Chondrocyte (in vitro differentiated cells): Measurements from ENCODE around the gene TMEM120B. TPM values are rescaled to one million over a fixed set of nuclear protein-coding genes. Genes with fewer than 3 reads are reported as not detected.
"Not testable (repeated sequence)": the region's sequence is repeated elsewhere in the genome, so short reads cannot be mapped to it uniquely, and the experiment has no call there.

Experiments used
- DNase-seq: peaks from one replicate; pipeline ENCODE4 v3.0.0; 2021; ENCODE audit warnings: mixed read lengths, low spot score
- H3K27ac Mint-ChIP-seq: one replicate; pipeline ENCODE4 v1.8.0; 2021; ENCODE audit warnings: mild to moderate bottlenecking, moderate library complexity, mixed read lengths; ENCODE audit not compliant: unreplicated experiment
- H3K27me3 Mint-ChIP-seq: 2 replicates; pipeline ENCODE4 v1.8.0; 2021; ENCODE audit warnings: low read depth, mixed read lengths
- H3K36me3 Mint-ChIP-seq: 2 replicates; pipeline ENCODE4 v1.8.0; 2021; ENCODE audit warnings: low read depth, mixed read lengths
- H3K4me1 Mint-ChIP-seq: 2 replicates; pipeline ENCODE4 v1.8.0; 2021; ENCODE audit warnings: low read depth, mild to moderate bottlenecking, mixed read lengths
- H3K4me3 Mint-ChIP-seq: one replicate; pipeline ENCODE4 v1.8.0; 2021; ENCODE audit warnings: mild to moderate bottlenecking, moderate library complexity, mixed read lengths; ENCODE audit not compliant: unreplicated experiment
- H3K9me3 Mint-ChIP-seq: 2 replicates; pipeline ENCODE4 v1.8.0; 2021; ENCODE audit warnings: low read depth, mixed read lengths
- CTCF ChIP-seq: fragments of 200-600 bp; sonication (generic); IDR thresholded peaks from 2 replicates; pipeline ENCODE4 v1.5.0; 2021; ENCODE audit warnings: antibody characterized with exemption, mild to moderate bottlenecking, moderate library complexity
- long read RNA-seq: library from polyadenylated mRNA; stranded (forward); transcript quantifications from one replicate; pipeline ENCODE4 v2.0.0, GENCODE V29; 2021
- total RNA-seq: library from RNA; stranded (reverse); gene quantifications from 3 replicates; pipeline ENCODE4 v1.2.1, GENCODE V29; 2021

TMEM120B gene
- total RNA-seq: 15.3 to 16.6 TPM (median 15.6 TPM) in 3 replicates
- long read RNA-seq, full-length matches to known transcripts: 13 of 26 reads
- long read RNA-seq, partial matches to known transcripts: 2 of 26 reads
- long read RNA-seq, other reads (novel, unspliced or antisense): 11 of 26 reads

GRCh38 chr12:121712461-121713256 is at the start of gene TMEM120B:
TMEM120B (plus strand) TSS chr12:121712752; CDS start chr12:121712896, 144 bp downstream.
- H3K4me3 Mint-ChIP-seq: peak within 1 kb of the TSS; percentile 97
- no peaks in the 10 kb centered on the region for H3K27me3 Mint-ChIP-seq
- no peak for DNase-seq

GRCh38 chr12:121663610-121663929 is 49.0 kb upstream of the TMEM120B start:
- Mint-ChIP-seq H3K4me3 (no peak overlapping the region), H3K27ac (no peak overlapping the region), H3K4me1 (peaks cover 5% of the 10 kb centered on the region), H3K36me3 (no peaks in the 10 kb centered on the region), H3K9me3 (no peaks in the 10 kb centered on the region), H3K27me3 (no peaks in the 10 kb centered on the region)
- no peak for DNase-seq
- TF ChIP-seq CTCF: no peak

More at GRCh38 chr12:121712461-121713256, at the start of gene TMEM120B:
- Mint-ChIP-seq H3K36me3 (no peaks in the 10 kb centered on the region), H3K27ac (peak within 1 kb of the TSS; percentile 96), H3K9me3 (no peaks in the 10 kb centered on the region), H3K4me1 (peaks cover 40% of the 10 kb centered on the region)
- peak; percentile 51 for TF ChIP-seq CTCF

GRCh38 chr12:121666829-121667228 is 45.7 kb upstream of the TMEM120B start:
- not testable (repeated sequence) for H3K4me3 Mint-ChIP-seq, H3K27ac Mint-ChIP-seq, H3K9me3 Mint-ChIP-seq, H3K36me3 Mint-ChIP-seq, H3K27me3 Mint-ChIP-seq, H3K4me1 Mint-ChIP-seq, DNase-seq

- H3K4me1 Mint-ChIP-seq: peaks cover 6% of the 10 kb centered on the region
- H3K9me3 Mint-ChIP-seq: no peaks in the 10 kb centered on the region
- peak; percentile 80 for TF ChIP-seq CTCF
- no peak for DNase-seq
- no peak overlapping the region for H3K4me3 Mint-ChIP-seq
- no peaks in the 10 kb centered on the region for H3K27me3 Mint-ChIP-seq
- no peaks in the 10 kb centered on the region for H3K36me3 Mint-ChIP-seq
- H3K27ac Mint-ChIP-seq: no peak overlapping the region
These were observed 43.6 kb upstream of the TMEM120B start for GRCh38 chr12:121668750-121669520.

- DNase-seq: no peak
- no peak for TF ChIP-seq CTCF
- H3K27me3 Mint-ChIP-seq: no peaks in the 10 kb centered on the region
- H3K4me1 Mint-ChIP-seq: peaks cover 6% of the 10 kb centered on the region
- no peaks in the 10 kb centered on the region for H3K36me3 Mint-ChIP-seq
- H3K4me3 Mint-ChIP-seq: no peak within 1 kb of the TSS
- H3K27ac Mint-ChIP-seq: no peak within 1 kb of the TSS
- H3K9me3 Mint-ChIP-seq: no peaks in the 10 kb centered on the region
These were observed 43.0 kb upstream of the TMEM120B start, which contains the start of gene MORN3 for GRCh38 chr12:121669521-121669900. MORN3 (minus strand) TSS chr12:121669654; CDS start chr12:121669483, 171 bp downstream.
